Hepatic stellate cell (primary cell): ENCODE measurements around the gene SOX18.
"Not testable (repeated sequence)": the region's sequence is repeated elsewhere in the genome, so short reads cannot be mapped to it uniquely, and the experiment has no call there.

Experiments
- DNase-seq: peaks from one replicate; pipeline ENCODE4 v3.0.0; 2011; ENCODE audit warnings: low spot score

SOX18 gene

DNA sequence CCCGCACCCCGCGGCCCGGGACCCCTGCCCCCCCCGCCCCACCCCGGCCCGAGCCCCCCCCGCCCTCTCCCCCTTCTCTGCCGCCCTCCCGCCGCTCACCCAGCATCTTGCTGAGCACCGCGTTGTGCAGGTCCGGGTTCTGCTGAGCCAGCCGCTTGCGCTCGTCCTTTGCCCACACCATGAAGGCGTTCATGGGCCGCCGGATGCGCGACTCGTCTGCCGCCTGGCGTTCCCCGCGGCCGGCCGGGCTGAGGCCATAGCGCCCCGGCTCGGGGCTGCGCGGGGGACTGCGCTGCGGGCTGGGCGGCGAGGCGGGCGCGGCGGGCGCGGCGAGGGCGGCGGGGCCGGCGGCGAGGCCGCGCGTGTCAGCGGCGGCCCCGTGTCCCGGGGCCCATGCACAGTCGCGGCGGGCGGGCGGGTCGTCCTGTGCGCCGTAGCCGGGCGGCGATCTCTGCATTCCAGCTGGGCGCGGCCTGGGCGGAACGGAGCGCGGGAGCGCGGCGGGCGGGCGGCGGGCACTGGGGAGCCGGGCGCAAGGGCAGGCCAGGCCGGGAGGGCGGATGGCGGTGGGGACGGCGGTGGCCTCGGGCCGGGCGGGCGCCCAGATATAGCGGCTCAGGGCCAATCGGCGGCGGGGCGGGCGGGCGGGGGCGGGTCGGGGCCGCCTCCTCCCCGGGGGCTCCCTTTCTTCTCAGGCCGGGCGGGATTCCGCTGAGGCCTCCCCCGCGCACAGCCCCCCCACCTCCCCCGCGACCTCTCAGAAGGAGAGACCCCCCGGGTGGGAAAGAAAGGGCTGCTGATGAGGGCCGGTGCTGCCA is at the start of gene SOX18:
Gene SOX18, minus strand, starts transcription at position 580 of the 818 bp plus-strand sequence. Its CDS starts 123 bp downstream, at position 457.
- no peak for DNase-seq

DNA sequence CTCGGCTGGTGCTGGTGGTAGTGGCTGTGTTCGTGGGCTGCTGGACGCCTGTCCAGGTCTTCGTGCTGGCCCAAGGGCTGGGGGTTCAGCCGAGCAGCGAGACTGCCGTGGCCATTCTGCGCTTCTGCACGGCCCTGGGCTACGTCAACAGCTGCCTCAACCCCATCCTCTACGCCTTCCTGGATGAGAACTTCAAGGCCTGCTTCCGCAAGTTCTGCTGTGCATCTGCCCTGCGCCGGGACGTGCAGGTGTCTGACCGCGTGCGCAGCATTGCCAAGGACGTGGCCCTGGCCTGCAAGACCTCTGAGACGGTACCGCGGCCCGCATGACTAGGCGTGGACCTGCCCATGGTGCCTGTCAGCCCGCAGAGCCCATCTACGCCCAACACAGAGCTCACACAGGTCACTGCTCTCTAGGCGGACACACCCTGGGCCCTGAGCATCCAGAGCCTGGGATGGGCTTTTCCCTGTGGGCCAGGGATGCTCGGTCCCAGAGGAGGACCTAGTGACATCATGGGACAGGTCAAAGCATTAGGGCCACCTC is 49.1 kb upstream of the SOX18 start:
- no peak for DNase-seq

DNA sequence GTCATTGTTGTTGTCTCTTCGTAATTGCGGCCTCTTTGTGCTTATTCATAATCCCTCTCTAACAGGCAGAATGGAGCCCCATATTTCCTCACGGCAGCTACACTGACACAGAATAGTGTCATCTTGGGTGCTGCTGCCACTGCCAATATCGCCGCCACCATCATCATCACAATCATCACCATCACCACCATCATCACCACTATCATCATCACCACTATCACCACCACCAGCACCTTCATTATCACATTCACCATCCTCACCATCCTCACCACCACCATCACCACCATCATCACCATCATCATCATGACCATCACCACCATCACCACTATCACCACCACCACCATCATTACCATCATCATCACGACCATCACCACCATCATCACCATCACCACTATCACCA is 47.1 kb upstream of the SOX18 start:
- DNase-seq: no peak

DNA sequence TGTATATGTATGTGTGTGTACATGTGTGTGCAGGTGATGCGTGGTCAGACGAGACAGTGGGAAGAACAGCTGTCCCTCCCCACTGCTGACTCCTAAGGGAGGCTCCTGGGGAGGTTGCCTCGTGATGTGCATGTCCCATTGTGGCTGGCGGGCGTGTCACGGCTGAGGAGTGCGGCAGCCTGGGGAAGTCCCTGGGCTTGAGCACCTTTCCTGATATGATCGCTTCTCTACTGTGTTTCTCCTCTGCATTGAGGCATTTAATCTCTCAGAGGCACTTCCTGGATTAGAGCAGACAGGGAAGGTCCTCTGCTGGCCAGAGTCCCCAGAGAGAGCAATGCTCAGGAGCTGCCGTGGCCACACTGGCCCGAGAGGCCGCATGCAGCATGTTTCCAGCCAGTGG is 46.5 kb upstream of the SOX18 start:
- DNase-seq: no peak

DNA sequence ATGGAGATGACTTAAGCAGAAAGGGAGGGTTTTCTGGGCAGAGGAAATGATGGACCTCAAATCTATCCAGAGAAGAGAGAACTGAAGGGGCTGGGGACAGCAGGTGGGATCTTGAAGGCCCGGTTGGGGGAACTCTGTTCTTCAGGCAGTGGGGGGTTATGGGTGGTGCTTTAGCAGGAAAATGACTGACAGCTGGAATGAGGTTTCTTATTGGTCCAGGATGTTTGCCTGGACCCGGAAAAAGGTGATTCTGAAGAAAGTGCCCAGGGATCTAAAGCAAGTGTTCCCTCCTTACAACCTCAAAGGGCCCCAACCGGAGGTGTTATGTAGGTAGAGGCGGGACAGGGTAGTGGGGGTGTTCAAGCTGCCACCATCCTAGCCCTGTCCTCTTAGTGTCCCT is 46.0 kb upstream of the SOX18 start:
- no peak for DNase-seq

DNA sequence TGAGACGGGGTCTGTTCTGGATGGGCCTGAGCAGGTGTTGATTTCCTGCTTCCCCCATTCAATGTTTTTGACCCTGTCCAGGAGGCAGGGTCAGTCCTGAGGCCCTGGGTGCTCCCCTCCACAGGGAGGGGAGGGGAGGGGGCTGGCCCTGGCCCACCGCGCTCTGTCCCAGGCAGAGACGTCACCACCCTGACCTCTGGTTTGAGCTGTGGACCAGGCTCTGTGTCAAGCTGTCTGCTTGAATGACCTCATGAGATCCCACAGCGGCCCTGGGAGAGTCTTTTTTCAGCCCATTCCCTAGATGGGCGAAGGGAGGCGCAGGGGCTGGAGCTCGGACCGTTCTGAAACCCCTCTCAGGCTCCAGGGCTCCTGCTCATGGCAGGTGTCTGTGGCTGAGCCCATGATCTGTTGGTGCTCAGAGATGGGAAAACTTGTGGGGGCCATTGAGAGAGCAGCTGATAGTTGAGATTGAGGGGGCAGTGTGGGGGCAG is 43.6 kb upstream of the SOX18 start:
- no peak for DNase-seq

DNA sequence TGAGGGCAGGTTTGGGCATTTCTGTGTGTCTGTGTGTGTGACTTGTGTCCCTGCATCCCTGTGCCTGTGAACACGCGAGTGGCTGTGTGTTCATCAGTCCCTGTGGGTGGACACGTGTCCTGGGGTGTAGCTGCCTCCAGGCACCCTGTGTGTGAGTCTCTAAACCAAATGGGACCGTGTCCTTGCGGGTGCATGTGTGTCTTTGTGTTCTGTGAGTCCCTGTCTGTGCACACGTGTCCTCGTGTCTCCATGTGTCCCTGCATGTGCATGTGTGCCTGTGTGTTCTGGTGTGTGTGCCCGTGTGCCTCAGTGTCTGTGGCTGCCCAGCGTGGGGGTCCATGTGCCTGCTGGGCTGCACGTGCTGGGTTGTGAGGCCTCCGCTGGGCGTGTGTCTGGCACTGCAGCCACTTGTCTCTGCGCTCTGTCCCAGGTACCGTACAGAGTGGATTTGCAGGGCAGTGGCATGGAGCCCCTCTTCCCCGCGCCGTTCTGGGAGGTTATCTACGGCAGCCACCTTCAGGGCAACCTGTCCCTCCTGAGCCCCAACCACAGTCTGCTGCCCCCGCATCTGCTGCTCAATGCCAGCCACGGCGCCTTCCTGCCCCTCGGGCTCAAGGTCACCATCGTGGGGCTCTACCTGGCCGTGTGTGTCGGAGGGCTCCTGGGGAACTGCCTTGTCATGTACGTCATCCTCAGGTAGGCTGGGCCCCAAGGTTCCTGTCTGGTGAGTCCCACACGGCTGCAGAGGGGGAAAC is 43.0 kb upstream of the SOX18 start:
- DNase-seq: no peak

DNA sequence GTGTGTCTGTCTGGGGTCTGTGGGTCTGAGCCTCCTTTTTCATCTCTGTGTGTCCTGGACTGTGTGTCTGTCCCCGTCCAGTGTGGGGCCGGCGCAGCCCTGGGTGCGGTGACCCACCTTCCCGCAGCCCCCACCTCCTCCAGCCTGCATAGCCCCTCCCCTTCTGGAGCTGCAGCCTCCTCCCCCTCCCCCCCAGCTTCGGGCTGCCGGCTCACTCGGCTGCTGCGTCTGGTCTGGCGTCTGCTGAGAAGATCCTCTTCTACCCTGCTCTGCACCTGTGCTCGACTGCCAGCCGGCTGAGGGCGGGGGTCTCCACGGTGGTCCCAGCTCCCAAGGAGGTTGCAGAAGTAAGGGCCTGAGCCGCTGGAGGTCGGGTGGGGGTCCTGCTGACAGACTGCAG is 42.3 kb upstream of the SOX18 start:
- DNase-seq: no peak

DNA sequence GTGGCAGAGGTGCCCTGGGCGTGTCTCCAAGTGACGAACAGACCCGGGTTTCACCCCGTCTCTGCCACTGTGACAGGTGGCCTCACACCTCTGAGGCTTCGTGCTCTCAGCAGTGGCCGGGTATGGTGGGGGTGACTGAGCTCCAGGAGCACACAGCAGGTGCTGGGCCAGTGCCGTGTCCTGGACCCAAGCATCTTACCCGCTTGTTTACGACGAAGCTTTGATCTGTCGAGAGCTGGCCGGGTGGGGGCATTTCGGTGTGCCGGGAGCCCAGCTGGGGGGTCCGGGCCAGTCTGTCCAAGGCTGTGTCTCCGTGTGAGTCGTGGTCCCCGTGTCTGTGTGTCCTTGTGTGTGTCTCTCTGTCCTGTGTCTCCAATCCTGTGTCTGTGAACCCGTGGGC is 41.9 kb upstream of the SOX18 start:
- no peak for DNase-seq

DNA sequence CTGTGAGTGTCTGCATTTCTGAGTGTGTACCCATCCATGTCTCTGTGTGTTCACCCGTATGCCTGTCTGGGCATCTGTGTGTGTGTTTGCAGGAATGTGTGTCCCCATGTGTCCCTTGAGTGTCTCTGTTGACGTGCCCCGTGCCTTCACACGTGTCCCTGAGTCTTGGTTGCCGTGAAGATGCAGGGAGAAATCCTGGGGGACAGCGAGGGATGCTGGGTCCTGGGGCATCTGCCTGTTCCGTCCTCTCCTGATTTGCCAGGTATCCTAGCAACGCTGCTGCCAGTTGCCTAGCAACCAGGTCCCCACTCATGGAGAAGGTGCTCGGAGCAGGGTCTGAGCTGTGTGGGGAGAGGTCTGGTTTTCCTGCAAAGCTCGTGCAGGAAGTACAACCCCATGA is 40.7 kb upstream of the SOX18 start:
- DNase-seq: no peak

DNA sequence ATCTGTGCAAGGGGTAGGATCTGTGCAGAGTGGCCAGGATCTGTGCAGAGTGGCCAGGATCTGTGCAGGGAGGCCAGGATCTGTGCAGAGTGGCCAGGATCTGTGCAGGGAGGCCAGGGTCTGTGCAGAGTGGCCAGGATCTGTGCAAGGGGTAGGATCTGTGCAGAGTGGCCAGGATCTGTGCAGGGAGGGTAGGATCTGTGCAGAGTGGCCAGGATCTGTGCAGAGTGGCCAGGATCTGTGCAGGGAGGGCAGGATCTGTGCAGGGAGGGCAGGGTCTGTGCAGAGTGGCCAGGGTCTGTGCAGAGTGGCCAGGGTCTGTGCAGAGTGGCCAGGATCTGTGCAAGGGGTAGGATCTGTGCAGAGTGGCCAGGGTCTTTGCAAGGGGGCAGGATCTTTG is 39.1 kb upstream of the SOX18 start:
- DNase-seq: not testable (repeated sequence)

DNA sequence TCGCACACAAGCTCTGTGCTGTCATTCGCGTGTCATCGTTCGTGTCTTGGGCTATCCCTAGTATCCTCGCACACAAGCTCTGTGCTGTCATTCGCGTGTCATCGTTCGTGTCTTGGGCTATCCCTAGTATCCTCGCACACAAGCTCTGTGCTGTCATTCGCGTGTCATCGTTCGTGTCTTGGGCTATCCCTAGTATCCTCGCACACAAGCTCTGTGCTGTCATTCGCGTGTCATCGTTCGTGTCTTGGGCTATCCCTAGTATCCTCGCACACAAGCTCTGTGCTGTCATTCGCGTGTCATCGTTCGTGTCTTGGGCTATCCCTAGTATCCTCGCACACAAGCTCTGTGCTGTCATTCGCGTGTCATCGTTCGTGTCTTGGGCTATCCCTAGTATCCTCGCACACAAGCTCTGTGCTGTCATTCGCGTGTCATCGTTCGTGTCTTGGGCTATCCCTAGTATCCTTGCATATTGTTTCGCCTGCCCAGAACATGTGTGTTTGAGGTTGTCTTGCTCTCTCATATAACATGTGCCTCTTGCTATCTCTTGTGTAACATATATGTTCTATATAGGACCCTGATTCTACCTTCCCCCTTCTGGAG is 37.9 kb upstream of the SOX18 start:
- DNase-seq: not testable (repeated sequence)

DNA sequence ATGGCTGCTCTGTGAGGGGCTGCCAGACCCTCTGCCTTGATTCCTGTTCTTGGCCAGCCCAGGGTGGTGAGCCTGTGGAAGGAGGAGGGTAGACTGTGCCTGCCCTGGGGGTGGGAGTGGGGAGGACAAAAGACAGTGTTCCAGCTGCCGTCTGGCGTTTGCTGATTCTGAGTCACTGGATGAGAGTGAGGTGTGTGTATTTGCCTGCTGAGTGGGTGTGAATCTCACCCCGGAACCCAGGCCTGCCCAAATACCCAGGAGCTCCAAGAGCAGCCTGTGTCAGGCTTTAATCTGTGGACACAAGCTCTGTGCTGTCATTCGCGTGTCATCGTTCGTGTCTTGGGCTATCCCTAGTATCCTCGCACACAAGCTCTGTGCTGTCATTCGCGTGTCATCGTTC is 37.4 kb upstream of the SOX18 start:
- DNase-seq: no peak

DNA sequence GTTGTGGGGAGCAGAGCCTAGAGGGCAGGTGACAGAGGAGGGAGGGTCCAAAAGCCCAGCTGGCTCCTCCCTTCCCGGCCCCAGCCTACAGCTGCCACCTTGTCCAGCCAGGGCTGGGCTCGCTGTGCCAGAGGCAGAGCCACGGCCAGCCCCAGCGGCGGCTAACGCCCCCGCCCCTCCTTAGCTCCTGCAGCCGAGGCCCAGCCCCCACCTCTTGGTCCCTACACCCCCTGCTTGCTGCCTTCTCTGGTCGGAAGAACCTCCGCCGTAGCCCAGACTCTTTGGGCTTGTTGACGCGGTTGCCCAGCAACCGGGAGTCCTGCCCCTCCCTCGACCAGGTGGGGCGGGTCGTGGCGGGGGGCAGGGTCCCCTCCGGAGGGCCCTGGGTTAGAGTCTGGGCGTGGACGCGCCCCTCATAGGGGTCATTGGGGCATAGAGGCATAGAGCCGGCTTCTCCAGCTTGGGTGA is 35.3 kb upstream of the SOX18 start:
- DNase-seq: no peak

DNA sequence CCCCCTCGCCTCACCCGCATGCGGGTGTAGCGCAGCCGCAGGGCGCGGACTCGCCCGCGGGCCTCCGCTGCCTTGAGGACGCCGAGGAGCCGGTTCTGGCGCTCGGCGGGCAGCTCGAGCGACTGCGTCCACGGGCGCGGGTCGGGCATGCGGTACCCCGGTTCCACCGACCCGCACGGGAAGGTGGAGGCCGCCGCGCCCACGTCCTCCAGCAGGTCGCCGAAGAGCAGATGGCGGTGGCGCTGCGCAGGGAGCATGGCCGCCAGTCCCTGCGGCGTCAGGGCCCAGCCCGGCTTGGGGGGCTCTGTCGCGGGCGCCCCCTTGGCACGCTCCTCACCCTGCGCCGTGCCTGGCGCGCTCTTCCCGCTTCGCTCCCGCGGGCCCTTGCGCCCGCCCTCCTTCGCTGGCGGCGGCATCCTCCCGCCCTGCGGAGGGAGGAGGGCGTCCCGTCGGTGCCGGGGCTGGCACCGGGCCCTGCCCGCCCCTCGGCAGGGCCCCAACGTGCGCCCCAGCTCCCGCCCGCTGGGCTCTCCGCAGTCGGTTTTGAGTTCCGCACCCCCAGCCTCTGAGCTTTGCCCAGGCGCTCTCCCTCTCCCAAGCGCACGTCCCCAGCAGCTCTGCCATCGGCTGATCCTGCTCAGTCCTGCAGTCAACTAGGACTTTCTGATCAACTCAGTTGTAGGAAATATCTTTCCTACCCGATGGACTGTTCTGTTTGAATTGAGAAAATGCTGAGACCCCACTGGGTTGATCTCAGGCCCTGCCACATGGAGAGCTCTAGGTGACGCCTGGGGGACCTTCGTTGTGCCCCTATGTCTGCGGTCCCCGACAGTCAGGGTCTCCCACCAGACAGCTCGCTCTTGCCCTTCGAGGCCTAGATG is 34.6 kb upstream of the SOX18 start, which contains the start of gene LKAAEAR1:
Gene LKAAEAR1, minus strand, starts transcription at position 595 of the 881 bp plus-strand sequence. Its CDS starts 179 bp downstream, at position 416.
- no peak for DNase-seq

DNA sequence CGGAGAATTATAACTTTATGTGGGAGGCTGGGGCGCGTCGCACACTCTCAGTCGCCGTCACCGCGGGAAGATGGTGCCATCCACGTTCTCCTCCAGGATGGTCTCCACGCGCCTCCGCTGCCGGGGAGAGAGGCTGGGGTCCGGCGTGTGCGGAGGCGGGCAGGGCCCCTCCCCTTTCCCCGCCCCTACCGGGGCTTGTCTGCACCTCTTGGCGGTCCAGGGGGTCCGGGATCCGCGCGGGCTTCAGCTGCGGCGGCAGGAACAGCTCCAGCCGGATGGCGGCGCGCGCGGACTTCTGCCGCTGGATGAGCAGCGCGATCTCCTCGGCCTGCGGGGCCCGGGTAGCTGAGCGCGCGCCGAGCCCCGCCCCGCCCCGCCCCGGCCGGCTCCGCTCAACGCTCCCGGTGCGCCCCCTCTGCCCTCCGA is 34.0 kb upstream of the SOX18 start:
- DNase-seq: peak; percentile 73

DNA sequence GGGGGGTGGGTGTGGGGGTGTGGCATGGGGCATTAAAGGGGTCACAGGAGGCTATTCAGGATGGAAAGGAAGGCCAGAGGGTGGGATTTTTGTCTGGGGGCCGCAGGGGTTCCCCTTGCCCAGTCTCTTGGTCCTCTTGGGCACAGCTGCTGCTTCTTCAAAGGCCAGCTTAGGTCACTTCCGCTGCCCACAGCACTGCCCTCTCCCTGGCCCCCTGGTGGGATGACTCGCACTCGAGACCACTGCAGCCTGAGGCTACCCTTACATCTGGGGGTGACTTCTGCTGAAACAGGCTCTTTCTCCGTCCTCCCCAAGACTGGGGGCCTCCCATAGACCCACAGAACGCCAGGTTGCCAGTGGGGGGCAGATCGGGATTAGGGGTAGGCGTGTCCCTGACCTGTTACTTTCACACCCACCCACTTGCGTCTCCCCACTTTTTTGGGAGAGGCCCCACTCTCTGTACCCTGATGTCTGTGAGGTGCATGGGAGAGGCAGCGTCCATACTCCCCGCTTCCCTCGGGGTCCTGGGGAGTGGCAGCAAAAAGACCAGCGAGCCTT is 33.5 kb upstream of the SOX18 start:
- no peak for DNase-seq

DNA sequence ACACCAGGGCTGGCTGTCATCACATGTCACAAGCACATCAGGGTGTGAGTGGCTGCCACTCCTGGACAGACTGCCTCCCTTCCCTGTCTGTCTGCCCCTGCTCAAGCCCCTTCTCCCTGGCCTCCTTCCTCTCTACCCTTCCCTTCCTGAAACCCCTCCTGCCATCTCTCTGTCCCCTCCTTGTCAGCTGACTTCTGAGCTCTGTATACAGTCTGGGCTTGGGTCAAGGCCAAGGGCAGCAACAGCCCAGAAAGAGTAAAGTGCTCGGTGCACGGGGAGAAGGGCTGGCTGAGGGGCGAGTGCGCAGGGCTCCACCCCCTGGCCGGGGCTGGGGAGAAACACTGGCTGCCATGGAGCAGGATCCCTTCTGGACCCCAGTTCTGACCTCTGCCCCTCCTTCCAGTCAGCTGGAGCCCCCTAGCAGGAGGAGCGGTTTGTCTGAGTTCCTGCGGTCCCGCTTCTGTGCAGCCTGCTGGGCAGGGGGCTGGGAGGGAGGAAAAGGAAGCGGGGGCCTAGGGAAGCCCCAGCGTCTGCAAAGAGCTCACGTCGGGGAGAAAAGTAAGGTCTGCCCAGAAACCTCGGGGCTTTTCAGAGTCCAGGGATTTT is 32.8 kb upstream of the SOX18 start:
- DNase-seq: no peak

DNA sequence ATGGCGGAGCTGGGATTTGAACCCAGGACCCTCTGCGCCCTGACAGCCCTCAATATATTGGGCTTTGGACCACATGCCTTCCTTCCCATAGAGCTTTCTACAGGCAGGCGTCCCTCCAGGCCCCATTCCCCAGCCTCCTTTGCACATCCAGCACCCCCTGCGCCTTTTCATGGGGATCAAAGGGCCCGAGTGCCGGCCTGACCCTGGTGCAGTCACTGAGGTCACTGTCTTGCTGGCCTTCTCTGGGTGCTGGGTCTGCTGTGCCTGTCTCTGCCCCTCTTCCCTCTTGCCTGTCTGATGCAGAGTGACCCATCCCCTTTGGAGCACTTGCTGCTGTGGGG is 32.2 kb upstream of the SOX18 start:
- DNase-seq: no peak

DNA sequence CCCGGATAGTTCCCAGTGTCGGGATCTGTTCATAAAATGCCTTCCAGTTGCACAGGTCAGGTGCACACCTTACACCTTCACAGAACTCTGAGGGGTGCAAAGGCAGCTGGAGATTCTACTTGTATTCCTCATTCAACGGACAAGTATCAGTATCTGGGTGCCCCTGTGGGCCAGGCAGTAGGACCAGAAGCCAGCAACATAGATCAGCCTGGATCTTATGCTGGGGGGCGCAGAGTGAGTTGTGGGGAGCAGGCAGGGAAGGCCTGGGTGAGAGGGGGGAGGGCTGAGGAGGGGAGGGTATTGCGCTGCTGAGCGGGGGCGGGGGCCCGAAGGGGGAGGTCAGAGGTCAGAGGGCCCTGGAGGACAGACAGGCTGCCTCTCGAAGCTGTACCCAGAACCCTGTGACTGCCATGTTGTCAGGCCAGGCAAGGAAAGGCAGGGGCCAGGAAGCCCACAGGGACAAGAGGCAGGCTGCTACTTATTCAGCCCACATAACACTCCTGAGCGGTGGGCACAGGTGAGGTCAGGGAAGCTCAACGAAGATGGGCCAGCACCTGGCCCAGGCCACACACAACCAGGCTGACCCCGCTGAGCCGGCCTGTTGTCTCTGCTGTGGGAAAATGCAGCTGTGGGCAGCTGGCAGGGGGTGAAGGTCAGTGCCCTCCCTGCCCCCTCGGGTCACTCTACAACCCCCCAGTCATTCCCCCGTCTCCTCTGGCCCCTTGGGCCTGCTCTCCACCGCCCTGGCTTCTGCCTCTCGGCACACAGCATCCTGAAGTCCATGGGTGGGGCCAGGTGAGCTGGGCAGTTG is 31.6 kb upstream of the SOX18 start:
- DNase-seq: no peak
